Esophagus muscularis mucosa (tissue), 4 donors: ENCODE data around the gene VSNL1.

ENCODE experiments used
- CTCF ChIP-seq, 3 experiments: fragments of 200-600 bp in 2 of 3; fragments of 450-650 bp in 1 of 3; sonication (generic) in 2 of 3; IDR thresholded peaks; one replicate each; pipeline ENCODE4 v1.5.1; 2017 to 2019; ENCODE audit warnings: antibody characterized with exemption in 3 of 3, mild to moderate bottlenecking in 2 of 3, moderate library complexity in 1 of 3
- EP300 ChIP-seq: sonication (generic); formaldehyde crosslinking; IDR thresholded peaks from one replicate; pipeline ENCODE4 v1.6.1; 2017; ENCODE audit warnings: antibody characterized with exemption
- POLR2A ChIP-seq: fragments of 450-650 bp; IDR thresholded peaks from one replicate; pipeline ENCODE4 v1.6.1; 2017; ENCODE audit warnings: antibody characterized with exemption, moderate library complexity, mild to moderate bottlenecking, low read depth

- TF ChIP-seq CTCF (IDR thresholded peaks at IDR 0.05) (no peak), POLR2A (no peak), EP300 (no peak)
These were observed 65.2 kb downstream of the VSNL1 start for GRCh38 chr2:17605696-17606095.
